ENCODE results near the gene PXK. TPM values are rescaled to one million over a fixed set of nuclear protein-coding genes. Genes with fewer than 3 reads are reported as not detected.
A peak's percentile ranks its signal among the peaks of the same experiment; 100 is the strongest.
"Not testable (repeated sequence)": the region's sequence is repeated elsewhere in the genome, so short reads cannot be mapped to it uniquely, and the experiment has no call there.

The PXK gene
- total RNA-seq, 4 donors from 2014 or later: 22.7 to 51.3 (median 41.0) TPM

- 52 to 66% methylated on average over 6 of the region's 6 CpGs for WGBS, 2 donors
- Histone ChIP-seq H3K9me3 (no peaks in the 10 kb centered on the region), H3K4me1 (peaks cover 0 to 42% (median 25%) of the 10 kb centered on the region in 4 donors), H3K36me3 (peaks cover under 1 to 41% (median 6%) of the 10 kb centered on the region in 3 donors), H3K4me3 (peak overlapping the region; percentile 53 to 90 (median 68)), H3K27me3 (no peaks in the 10 kb centered on the region), H3K27ac (peak overlapping the region; percentile 88 to 98 (median 92))
- TF ChIP-seq EP300 (IDR thresholded peaks at IDR 0.05) (no peak), CTCF (IDR thresholded peaks at IDR 0.05) (no peak), POLR2A (IDR thresholded peaks at IDR 0.05) (no peak)
- DNase-seq (ENCODE audit: low spot score in 2 of 2): no peak
Measured at GRCh38 chr3:58432905-58433304, 100.2 kb downstream of the PXK start.

GRCh38 chr3:58433400-58434167 is 100.9 kb downstream of the PXK start, which contains the start of gene PDHB:
TSS of gene PDHB (minus strand) at chr3:58433832. CDS start at chr3:58433809, 23 bp downstream.
- Histone ChIP-seq H3K27me3 (no peaks in the 10 kb centered on the region), H3K4me3 (peak within 1 kb of the TSS; percentile 53 to 90 (median 68)), H3K27ac (peak within 1 kb of the TSS; percentile 88 to 98 (median 92)), H3K4me1 (peaks cover 0 to 42% (median 25%) of the 10 kb centered on the region in 4 donors), H3K9me3 (no peaks in the 10 kb centered on the region), H3K36me3 (peaks cover 0 to 34% (median 6%) of the 10 kb centered on the region in 3 donors)
- TF ChIP-seq POLR2A (IDR thresholded peaks at IDR 0.05): peak; percentile 42 to 81
- TF ChIP-seq EP300 (IDR thresholded peaks at IDR 0.05): peak in 1 of 2 donors; percentile 96
- TF ChIP-seq CTCF (IDR thresholded peaks at IDR 0.05): peak in 1 of 5 experiments; percentile 29
- 1% methylated on average over 33 to 66 of the region's 67 CpGs for WGBS, 2 donors
- peak; percentile 76 to 78 for DNase-seq (ENCODE audit: low spot score in 2 of 2)

GRCh38 chr3:58434168-58434504 is 101.4 kb downstream of the PXK start:
- Histone ChIP-seq H3K27ac (peak overlapping the region; percentile 88 to 98 (median 92)), H3K4me3 (peak overlapping the region; percentile 53 to 90 (median 68)), H3K27me3 (no peaks in the 10 kb centered on the region), H3K36me3 (peaks cover 0 to 29% (median 6%) of the 10 kb centered on the region in 3 donors), H3K4me1 (peaks cover 0 to 42% (median 25%) of the 10 kb centered on the region in 4 donors), H3K9me3 (no peaks in the 10 kb centered on the region)
- TF ChIP-seq CTCF (IDR thresholded peaks at IDR 0.05): no peak
- no peak for TF ChIP-seq POLR2A (IDR thresholded peaks at IDR 0.05)
- TF ChIP-seq EP300 (IDR thresholded peaks at IDR 0.05): no peak
- WGBS, 2 donors: 50 to 55% methylated on average over 3 of the region's 3 CpGs
- no peak for DNase-seq (ENCODE audit: low spot score in 2 of 2)

GRCh38 chr3:58434511-58434910 is 101.8 kb downstream of the PXK start:
- Histone ChIP-seq H3K4me3 (no peak overlapping the region), H3K36me3 (peaks cover 0 to 25% (median 2%) of the 10 kb centered on the region in 3 donors), H3K27me3 (no peaks in the 10 kb centered on the region), H3K27ac (peak overlapping the region in 2 of 4 donors; percentile 92 to 98), H3K9me3 (no peaks in the 10 kb centered on the region), H3K4me1 (peaks cover 0 to 42% (median 25%) of the 10 kb centered on the region in 4 donors)
- WGBS, 2 donors: 76 to 83% methylated on average over 11 of the region's 11 CpGs
- TF ChIP-seq POLR2A (IDR thresholded peaks at IDR 0.05): no peak
- no peak for TF ChIP-seq EP300 (IDR thresholded peaks at IDR 0.05)
- TF ChIP-seq CTCF (IDR thresholded peaks at IDR 0.05): no peak
- no peak for DNase-seq (ENCODE audit: low spot score in 2 of 2)

- peaks cover 0 to 20% (median 0%) of the 10 kb centered on the region in 3 donors for H3K36me3 ChIP-seq
- WGBS, 2 donors: 18 to 21% methylated on average over 1 of the region's 1 CpG
- peak overlapping the region in 3 of 4 donors; percentile 32 to 98 (median 92) for H3K27ac ChIP-seq
- H3K27me3 ChIP-seq: no peaks in the 10 kb centered on the region
- TF ChIP-seq CTCF (IDR thresholded peaks at IDR 0.05): no peak
- peak in 1 of 2 donors; percentile 39 for TF ChIP-seq EP300 (IDR thresholded peaks at IDR 0.05)
- no peak overlapping the region for H3K4me3 ChIP-seq
- peak in 1 of 2 donors; percentile 11 for DNase-seq (ENCODE audit: low spot score in 2 of 2)
- no peaks in the 10 kb centered on the region for H3K9me3 ChIP-seq
- H3K4me1 ChIP-seq: peaks cover 0 to 42% (median 25%) of the 10 kb centered on the region in 4 donors
Measured at GRCh38 chr3:58434990-58435389, 102.3 kb downstream of the PXK start.

GRCh38 chr3:58437276-58437675 is 104.6 kb downstream of the PXK start:
- H3K9me3 ChIP-seq; DNase-seq (ENCODE audit: low spot score in 2 of 2): not testable (repeated sequence)
- WGBS, 2 donors: 71 to 74% methylated on average over 8 of the region's 8 CpGs

GRCh38 chr3:58440996-58441355 is 108.3 kb downstream of the PXK start:
- H3K27ac ChIP-seq; DNase-seq (ENCODE audit: low spot score in 2 of 2); H3K27me3 ChIP-seq; H3K4me3 ChIP-seq; H3K4me1 ChIP-seq; H3K9me3 ChIP-seq; H3K36me3 ChIP-seq: not testable (repeated sequence)
- 70 to 77% methylated on average over 6 of the region's 6 CpGs for WGBS, 2 donors

More at GRCh38 chr3:58437276-58437675, 104.6 kb downstream of the PXK start:
- not testable (repeated sequence) for H3K27ac ChIP-seq, H3K27me3 ChIP-seq, H3K4me3 ChIP-seq, H3K36me3 ChIP-seq
- H3K4me1 ChIP-seq: peaks cover 0 to 31% (median 24%) of the 10 kb centered on the region in 4 donors

All from tibial nerve (tissue), 4 donors.